ENCODE results near the gene KRT1. TPM values are rescaled to one million over a fixed set of nuclear protein-coding genes. Genes with fewer than 3 reads are reported as not detected.

The KRT1 gene
- total and polyA plus RNA-seq, 2 donors (not counting 1 experiment from before 2014, with no cell fraction given): not detected

- DNase-seq (no peak), ATAC-seq (ENCODE audit: low read depth) (no peak)
- Mint-ChIP-seq H3K27ac (no peak overlapping the region), H3K4me1 (no peaks in the 10 kb centered on the region), H3K4me3 (no peak overlapping the region), H3K27me3 (peaks cover 52% of the 10 kb centered on the region), H3K9me3 (ENCODE audit: insufficient read depth) (no peaks in the 10 kb centered on the region)
- CTCF ChIA-PET: no interaction called here
- TF ChIP-seq CTCF (IDR thresholded peaks at IDR 0.05) (no peak), EZH2 (IDR thresholded peaks at IDR 0.05; ENCODE audit: borderline replicate concordance, insufficient read depth, low read depth, low read length, poor library complexity, severe bottlenecking) (no peak)
- H3K27ac ChIP-seq (ENCODE audit: low read length in 2 of 2): no peak overlapping the region
- no peak overlapping the region for H3K9ac ChIP-seq (ENCODE audit: low read length)
- H3K4me3 ChIP-seq (ENCODE audit: control extremely low read depth in 1 of 5, extremely low read depth in 1 of 5, insufficient read depth in 1 of 5, low read depth in 2 of 5, low read length in 4 of 5): no peak overlapping the region
- H3K27me3 ChIP-seq (replicated peaks in 1 of 4; ENCODE audit: control extremely low read depth in 1 of 4, control insufficient read depth in 3 of 4, insufficient read depth in 4 of 4, low read length in 3 of 4): no peaks in the 10 kb centered on the region
- no peaks in the 10 kb centered on the region for H3K36me3 ChIP-seq (replicated peaks in 1 of 2; ENCODE audit: control extremely low read depth in 1 of 2, control insufficient read depth in 1 of 2, extremely low read depth in 1 of 2, insufficient read depth in 2 of 2, low read length in 1 of 2)
- no peaks in the 10 kb centered on the region for H3K9me3 ChIP-seq (ENCODE audit: control extremely low read depth in 1 of 3, control insufficient read depth in 2 of 3, insufficient read depth in 1 of 3, low read length in 2 of 3)
- no peak overlapping the region for H3K4me2 ChIP-seq (replicated peaks; ENCODE audit: low read depth, low read length, poor library complexity, severe bottlenecking)
- H2AFZ ChIP-seq (ENCODE audit: insufficient read depth, low read depth, low read length, poor library complexity, severe bottlenecking): no peak overlapping the region
- intact Hi-C loops (cut with micrococcal nuclease): no loop called here
- POLR2A ChIA-PET: no interaction called here
- no peaks in the 10 kb centered on the region for H4K20me1 ChIP-seq (ENCODE audit: control insufficient read depth, insufficient read depth, low read length, poor library complexity, severe bottlenecking)
- no peaks in the 10 kb centered on the region for H3K4me1 ChIP-seq (ENCODE audit: control insufficient read depth in 2 of 2, insufficient read depth in 2 of 2, low read length in 2 of 2)
- no peaks in the 10 kb centered on the region for H3K79me2 ChIP-seq (ENCODE audit: control insufficient read depth, insufficient read depth, low read length)
- WGBS (ENCODE audit: insufficient coverage): 70% methylated on average over 2 of the region's 2 CpGs
These were observed 19.2 kb upstream of the KRT1 start for GRCh38 chr12:52699373-52699772.

GRCh38 chr12:52698651-52699340 lies 18.6 kb upstream of the KRT1 start:
- Histone ChIP-seq H3K9me3 (ENCODE audit: control extremely low read depth in 1 of 3, control insufficient read depth in 2 of 3, insufficient read depth in 1 of 3, low read length in 2 of 3) (no peaks in the 10 kb centered on the region), H3K27ac (ENCODE audit: low read length in 2 of 2) (no peak overlapping the region), H3K4me1 (ENCODE audit: control insufficient read depth in 2 of 2, insufficient read depth in 2 of 2, low read length in 2 of 2) (no peaks in the 10 kb centered on the region), H3K79me2 (ENCODE audit: control insufficient read depth, insufficient read depth, low read length) (no peaks in the 10 kb centered on the region), H3K27me3 (replicated peaks in 1 of 4; ENCODE audit: control extremely low read depth in 1 of 4, control insufficient read depth in 3 of 4, insufficient read depth in 4 of 4, low read length in 3 of 4) (no peaks in the 10 kb centered on the region), H4K20me1 (ENCODE audit: control insufficient read depth, insufficient read depth, low read length, poor library complexity, severe bottlenecking) (no peaks in the 10 kb centered on the region), H2AFZ (ENCODE audit: insufficient read depth, low read depth, low read length, poor library complexity, severe bottlenecking) (no peak overlapping the region), H3K4me2 (replicated peaks; ENCODE audit: low read depth, low read length, poor library complexity, severe bottlenecking) (no peak overlapping the region), H3K36me3 (replicated peaks in 1 of 2; ENCODE audit: control extremely low read depth in 1 of 2, control insufficient read depth in 1 of 2, extremely low read depth in 1 of 2, insufficient read depth in 2 of 2, low read length in 1 of 2) (no peaks in the 10 kb centered on the region), H3K9ac (ENCODE audit: low read length) (no peak overlapping the region), H3K4me3 (ENCODE audit: control extremely low read depth in 1 of 5, extremely low read depth in 1 of 5, insufficient read depth in 1 of 5, low read depth in 2 of 5, low read length in 4 of 5) (no peak overlapping the region)
- intact Hi-C loops (cut with micrococcal nuclease): no loop called here
- TF ChIP-seq CTCF (IDR thresholded peaks at IDR 0.05): no peak
- no peak for TF ChIP-seq EZH2 (IDR thresholded peaks at IDR 0.05; ENCODE audit: borderline replicate concordance, insufficient read depth, low read depth, low read length, poor library complexity, severe bottlenecking)
- Mint-ChIP-seq H3K27ac (no peak overlapping the region), H3K4me1 (no peaks in the 10 kb centered on the region), H3K4me3 (no peak overlapping the region), H3K9me3 (ENCODE audit: insufficient read depth) (no peaks in the 10 kb centered on the region), H3K27me3 (peaks cover 50% of the 10 kb centered on the region)
- no peak for DNase-seq
- ChIA-PET POLR2A (no interaction called here), CTCF (no interaction called here)
- 71% methylated on average over 10 of the region's 11 CpGs for WGBS (ENCODE audit: insufficient coverage)
- ATAC-seq (ENCODE audit: low read depth): no peak
